ENCODE results near the gene VASP.

- TF ChIP-seq CTCF (IDR thresholded peaks at IDR 0.05), result no peak
- TF ChIP-seq POLR2A (IDR thresholded peaks at IDR 0.05; ENCODE audit: low read length), result no peak
- no peak for TF ChIP-seq FOSL2 (IDR thresholded peaks at IDR 0.05)
- no peak for TF ChIP-seq FOSL2 (CRISPR knock-in tag; IDR thresholded peaks at IDR 0.05)
- TF ChIP-seq SMC3 (IDR thresholded peaks at IDR 0.05), result no peak
- TF ChIP-seq CEBPB (IDR thresholded peaks at IDR 0.05), result no peak
- TF ChIP-seq MAZ (IDR thresholded peaks at IDR 0.05; ENCODE audit: borderline replicate concordance, low read depth, low read length), result no peak
- no peak; the same call in 1 of the 2 replicates for TF ChIP-seq POLR2AphosphoS2 (conservative IDR thresholded peaks at IDR 0.05; ENCODE audit: low read length)
- no peak for TF ChIP-seq RCOR1 (IDR thresholded peaks at IDR 0.05; ENCODE audit: low read depth, low read length)
- no peak for TF ChIP-seq EHMT2 (IDR thresholded peaks at IDR 0.05; ENCODE audit: low read depth)
Measured at GRCh38 chr19:45471931-45472562, 35.2 kb upstream of the VASP start.

Data from A549 (cell line).